Nephron (organoid): ENCODE data around the gene BRWD1.
"Not testable (repeated sequence)": the region's sequence is repeated elsewhere in the genome, so short reads cannot be mapped to it uniquely, and the experiment has no call there.

Experiments used
- H3K27ac Mint-ChIP-seq, 3 experiments: 2 replicates each; pipeline ENCODE4 v1.8.0; 2020; ENCODE audit warnings: mixed read lengths in 3 of 3, mild to moderate bottlenecking in 2 of 3, moderate library complexity in 1 of 3
- H3K27me3 Mint-ChIP-seq: 2 replicates; pipeline ENCODE4 v1.8.0; 2021; ENCODE audit warnings: low read depth, mild to moderate bottlenecking, moderate library complexity, mixed read lengths
- H3K36me3 Mint-ChIP-seq: 2 replicates; pipeline ENCODE4 v1.8.0; 2020; ENCODE audit warnings: low read depth, mixed read lengths
- H3K4me1 Mint-ChIP-seq: 2 replicates; pipeline ENCODE4 v1.8.0; 2020; ENCODE audit warnings: mixed read lengths
- H3K4me3 Mint-ChIP-seq, 3 experiments: 2 replicates each; pipeline ENCODE4 v1.8.0; 2020; ENCODE audit warnings: mild to moderate bottlenecking in 3 of 3, mixed read lengths in 3 of 3, moderate library complexity in 2 of 3
- H3K9me3 Mint-ChIP-seq: 2 replicates; pipeline ENCODE4 v1.8.0; 2020; ENCODE audit warnings: mixed read lengths
- CTCF ChIP-seq, 3 experiments: fragments of 200-600 bp; sonication (generic); IDR thresholded peaks; one replicate each; pipeline ENCODE4 v1.5.0; 2021; ENCODE audit warnings: antibody characterized with exemption in 3 of 3; ENCODE audit not compliant: unreplicated experiment in 3 of 3

Gene BRWD1

GRCh38 chr21:39221282-39221996 lies 92.0 kb downstream of the BRWD1 start:
- Mint-ChIP-seq H3K4me3 (no peak overlapping the region), H3K4me1 (peaks cover 6% of the 10 kb centered on the region), H3K27me3 (no peaks in the 10 kb centered on the region), H3K27ac (no peak overlapping the region), H3K36me3 (peaks cover 69% of the 10 kb centered on the region), H3K9me3 (no peaks in the 10 kb centered on the region)
- no peak for TF ChIP-seq CTCF (IDR thresholded peaks at IDR 0.05; ENCODE audit: unreplicated experiment in 3 of 3)

- peaks cover 64% of the 10 kb centered on the region for H3K36me3 Mint-ChIP-seq
- H3K9me3 Mint-ChIP-seq, H3K4me3 Mint-ChIP-seq, H3K27me3 Mint-ChIP-seq, H3K4me1 Mint-ChIP-seq, H3K27ac Mint-ChIP-seq: not testable (repeated sequence)
Measured at GRCh38 chr21:39220875-39221274, 92.6 kb downstream of the BRWD1 start.

GRCh38 chr21:39220150-39220549 lies 93.3 kb downstream of the BRWD1 start:
- no peak overlapping the region for H3K27ac Mint-ChIP-seq
- no peak overlapping the region for H3K4me3 Mint-ChIP-seq
- peaks cover 6% of the 10 kb centered on the region for H3K4me1 Mint-ChIP-seq
- no peaks in the 10 kb centered on the region for H3K27me3 Mint-ChIP-seq
- no peak for TF ChIP-seq CTCF (IDR thresholded peaks at IDR 0.05; ENCODE audit: unreplicated experiment in 3 of 3)
- peaks cover 63% of the 10 kb centered on the region for H3K36me3 Mint-ChIP-seq
- no peaks in the 10 kb centered on the region for H3K9me3 Mint-ChIP-seq

- no peak for TF ChIP-seq CTCF (IDR thresholded peaks at IDR 0.05; ENCODE audit: unreplicated experiment in 3 of 3)
- Mint-ChIP-seq H3K4me1 (peaks cover 6% of the 10 kb centered on the region), H3K4me3 (no peak overlapping the region), H3K27ac (no peak overlapping the region), H3K27me3 (no peaks in the 10 kb centered on the region), H3K9me3 (no peaks in the 10 kb centered on the region), H3K36me3 (peaks cover 57% of the 10 kb centered on the region)
Measured at GRCh38 chr21:39218082-39218409, 95.4 kb downstream of the BRWD1 start.

- Mint-ChIP-seq H3K9me3 (no peaks in the 10 kb centered on the region), H3K27me3 (no peaks in the 10 kb centered on the region), H3K4me1 (peaks cover 6% of the 10 kb centered on the region), H3K36me3 (peaks cover 56% of the 10 kb centered on the region), H3K27ac (no peak overlapping the region), H3K4me3 (no peak overlapping the region)
- TF ChIP-seq CTCF (IDR thresholded peaks at IDR 0.05; ENCODE audit: unreplicated experiment in 3 of 3) = no peak
Measured at GRCh38 chr21:39217356-39218081, 95.9 kb downstream of the BRWD1 start.

GRCh38 chr21:39216290-39216689 lies 97.1 kb downstream of the BRWD1 start:
- H3K4me1 Mint-ChIP-seq = peaks cover 6% of the 10 kb centered on the region

More at GRCh38 chr21:39216290-39216689, 97.1 kb downstream of the BRWD1 start:
- H3K27ac Mint-ChIP-seq = peak overlapping the region in 1 of 3 experiments; percentile 71
- no peaks in the 10 kb centered on the region for H3K9me3 Mint-ChIP-seq
- no peak overlapping the region for H3K4me3 Mint-ChIP-seq
- no peaks in the 10 kb centered on the region for H3K27me3 Mint-ChIP-seq
- TF ChIP-seq CTCF (IDR thresholded peaks at IDR 0.05; ENCODE audit: unreplicated experiment in 3 of 3) = no peak
- peaks cover 53% of the 10 kb centered on the region for H3K36me3 Mint-ChIP-seq
